Heart left ventricle (tissue), 13 donors: ENCODE results near the gene C11orf97.

Experiments
- CTCF ChIP-seq, 12 donors: fragments of 200-600 bp; sonication (generic) in 4 of 12; IDR thresholded peaks; one replicate each; pipeline versions ENCODE4 v1.5.0 to v1.8.0; 2018 to 2022; ENCODE audit warnings: antibody characterized with exemption in 12 of 12, mild to moderate bottlenecking in 5 of 12
- POLR2A ChIP-seq, 2 donors: fragments of 450-650 bp; IDR thresholded peaks; one replicate each; pipeline ENCODE4 v1.6.1; 2017; ENCODE audit warnings: antibody characterized with exemption in 2 of 2, mild to moderate bottlenecking in 2 of 2, moderate library complexity in 2 of 2
- donor health status: ischemic (EF 13 %, LVEDD 7.1; RV severe dilation, severe dysfunction).
- donor health status: DM: no; HTN: yes; CAD: no.
- donor health status: DM: no; HTN: no; CAD: no.
- donor health status: ischemic (EF 25% LVEDD 6.9; RV normal size, moderate dysfunction).
- donor health status: ischemic (EF 25% LVEDD 5.7; RV mildly dilated, moderate dysfunction).
- donor health status: ischemic (EF 35%, LVEDD 5.7; RV mildly dilated, moderate dysfunction).
- donor health status: nonischemic (EF 11% LVEDD 7.7; RV severe dilation, severe dysfunction).
- donor health status: DM: yes; HTN: yes; CAD: no.
- donor health status: PGD.
- donor health status: ischemic (EF 29% LVEDD 5.4; RV normal size, mild dysfunction).
- donor health status: nonischemic (EF 23%, LVEDD 6.1; RV moderate dilation, normal function).

GRCh38 chr11:94539420-94539819 is 27.2 kb downstream of the C11orf97 start:
- TF ChIP-seq POLR2A (IDR thresholded peaks at IDR 0.05), result no peak
- no peak for TF ChIP-seq CTCF (IDR thresholded peaks at IDR 0.05)
